Left lung (tissue), 14 donors: ENCODE measurements around the gene UBP1. TPM values are rescaled to one million over a fixed set of nuclear protein-coding genes. Genes with fewer than 3 reads are reported as not detected.

Source experiments
- ATAC-seq: fragments of 200-7000 bp; cut with Tn5 transposase; one replicate; pipeline ENCODE4 v1.9.1; 2020; ENCODE audit warnings: moderate library complexity
- DNase-seq, 4 donors: peaks; one replicate each; pipeline ENCODE4 v3.0.0-alpha.2; 2013 to 2020
- H3K27ac ChIP-seq, 2 donors: fragments of 200-600 bp; sonication (generic) in 1 of 2; one replicate each; pipeline versions ENCODE4 v1.5.0 to v1.8.0; 2020 to 2021
- H3K27me3 ChIP-seq, 2 donors: fragments of 200-600 bp; sonication (generic) in 1 of 2; one replicate each; pipeline versions ENCODE4 v1.5.0 to v1.8.0; 2020 to 2021
- H3K36me3 ChIP-seq, 2 donors: fragments of 200-600 bp; sonication (generic) in 1 of 2; one replicate each; pipeline versions ENCODE4 v1.5.0 to v1.8.0; 2020 to 2021
- H3K4me1 ChIP-seq, 2 donors: fragments of 200-600 bp; one replicate each; pipeline ENCODE4 v1.8.0; 2021
- H3K4me3 ChIP-seq, 2 donors: fragments of 200-600 bp; sonication (generic) in 1 of 2; one replicate each; pipeline versions ENCODE4 v1.5.0 to v1.8.0; 2020 to 2021; ENCODE audit warnings: mild to moderate bottlenecking in 1 of 2
- H3K9me3 ChIP-seq, 2 donors: fragments of 200-600 bp; sonication (generic) in 1 of 2; one replicate each; pipeline versions ENCODE4 v1.5.0 to v1.8.0; 2020 to 2021
- intact Hi-C, 2 donors: fragments of 100-400 bp; cut with DNase I; formaldehyde crosslinking; loops; one replicate each; pipeline versions ENCODE4 v1.11.2 to v1.14.2; 2022
- long read RNA-seq, 12 donors: library from polyadenylated mRNA in 2 of 12; unstranded in 2 of 12; transcript quantifications; one replicate each; pipeline ENCODE4 v2.0.0 and lab custom pipeline, GENCODE V29; 2019 to 2026
- polyA plus RNA-seq, 6 donors: library from polyadenylated mRNA; unstranded; fragments of 120-200 nt; gene quantifications; one replicate each; pipeline ENCODE4 v1.2.1, GENCODE V29; 2013; ENCODE audit not compliant: insufficient read length in 6 of 6
- total RNA-seq, 2 donors: library from RNA; stranded (reverse); fragmentation: NEBNext Ultra II Directional; extraction: Animal tissue kit (Norgen Biotek cat#: 25700); gene quantifications; one replicate each; pipeline ENCODE4 v1.2.1, GENCODE V29; 2021
- TF ChIP-seq, protein P1 (sequence below), 2 donors: fragments of 200-600 bp; sonication (generic) in 1 of 2; IDR thresholded peaks; one replicate each; pipeline versions ENCODE4 v1.5.0 to v1.8.0; 2021; ENCODE audit warnings: antibody characterized with exemption in 2 of 2
- donor health status: DM: no; HTN: yes; CAD: no.
- donor health status: DM: no; HTN: no; CAD: no.

Gene UBP1, protein sequence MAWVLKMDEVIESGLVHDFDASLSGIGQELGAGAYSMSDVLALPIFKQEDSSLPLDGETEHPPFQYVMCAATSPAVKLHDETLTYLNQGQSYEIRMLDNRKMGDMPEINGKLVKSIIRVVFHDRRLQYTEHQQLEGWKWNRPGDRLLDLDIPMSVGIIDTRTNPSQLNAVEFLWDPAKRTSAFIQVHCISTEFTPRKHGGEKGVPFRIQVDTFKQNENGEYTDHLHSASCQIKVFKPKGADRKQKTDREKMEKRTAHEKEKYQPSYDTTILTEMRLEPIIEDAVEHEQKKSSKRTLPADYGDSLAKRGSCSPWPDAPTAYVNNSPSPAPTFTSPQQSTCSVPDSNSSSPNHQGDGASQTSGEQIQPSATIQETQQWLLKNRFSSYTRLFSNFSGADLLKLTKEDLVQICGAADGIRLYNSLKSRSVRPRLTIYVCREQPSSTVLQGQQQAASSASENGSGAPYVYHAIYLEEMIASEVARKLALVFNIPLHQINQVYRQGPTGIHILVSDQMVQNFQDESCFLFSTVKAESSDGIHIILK
- total RNA-seq (10 to 100 TPM; 60.9 to 66.4 TPM), polyA plus RNA-seq (100 to 1,000 TPM; 116 to 135 (median 129) TPM)
- long read RNA-seq, donor 1, full-length matches to known transcripts: 6 of 16 reads
- long read RNA-seq, donor 1, partial matches to known transcripts: 10 of 16 reads
- long read RNA-seq, donor 1, other reads (novel, unspliced or antisense): 0 of 16 reads
- long read RNA-seq, donor 2, full-length matches to known transcripts: 8 of 23 reads
- long read RNA-seq, donor 2, partial matches to known transcripts: 15 of 23 reads
- long read RNA-seq, donor 2, other reads (novel, unspliced or antisense): 0 of 23 reads
- long read RNA-seq, donor 3, full-length matches to known transcripts: 5 of 5 reads
- long read RNA-seq, donor 3, partial matches to known transcripts: 0 of 5 reads
- long read RNA-seq, donor 3, other reads (novel, unspliced or antisense): 0 of 5 reads
- long read RNA-seq, donor 4, partial matches to known transcripts: 1 of 3 reads
- long read RNA-seq, donor 4, other reads (novel, unspliced or antisense): 2 of 3 reads
- long read RNA-seq, donor 5, full-length matches to known transcripts: 4 of 4 reads
- long read RNA-seq, donor 5, partial matches to known transcripts: 0 of 4 reads
- long read RNA-seq, donor 5, other reads (novel, unspliced or antisense): 0 of 4 reads
- long read RNA-seq, donor 6, full-length matches to known transcripts: 4 of 4 reads
- long read RNA-seq, donor 6, partial matches to known transcripts: 0 of 4 reads
- long read RNA-seq, donor 6, other reads (novel, unspliced or antisense): 0 of 4 reads
- long read RNA-seq, donor 7, full-length matches to known transcripts: 6 of 6 reads
- long read RNA-seq, donor 7, partial matches to known transcripts: 0 of 6 reads
- long read RNA-seq, donor 7, other reads (novel, unspliced or antisense): 0 of 6 reads
- long read RNA-seq, donor 8, full-length matches to known transcripts: 8 of 8 reads
- long read RNA-seq, donor 8, partial matches to known transcripts: 0 of 8 reads
- long read RNA-seq, donor 8, other reads (novel, unspliced or antisense): 0 of 8 reads
- long read RNA-seq, donor 9: 0 reads
- long read RNA-seq, donor 10: 0 reads
- long read RNA-seq, donor 11, full-length matches to known transcripts: 3 of 30 reads
- long read RNA-seq, donor 11, partial matches to known transcripts: 27 of 30 reads
- long read RNA-seq, donor 11, other reads (novel, unspliced or antisense): 0 of 30 reads
- long read RNA-seq, donor 12, full-length matches to known transcripts: 7 of 7 reads
- long read RNA-seq, donor 12, partial matches to known transcripts: 0 of 7 reads
- long read RNA-seq, donor 12, other reads (novel, unspliced or antisense): 0 of 7 reads

DNA sequence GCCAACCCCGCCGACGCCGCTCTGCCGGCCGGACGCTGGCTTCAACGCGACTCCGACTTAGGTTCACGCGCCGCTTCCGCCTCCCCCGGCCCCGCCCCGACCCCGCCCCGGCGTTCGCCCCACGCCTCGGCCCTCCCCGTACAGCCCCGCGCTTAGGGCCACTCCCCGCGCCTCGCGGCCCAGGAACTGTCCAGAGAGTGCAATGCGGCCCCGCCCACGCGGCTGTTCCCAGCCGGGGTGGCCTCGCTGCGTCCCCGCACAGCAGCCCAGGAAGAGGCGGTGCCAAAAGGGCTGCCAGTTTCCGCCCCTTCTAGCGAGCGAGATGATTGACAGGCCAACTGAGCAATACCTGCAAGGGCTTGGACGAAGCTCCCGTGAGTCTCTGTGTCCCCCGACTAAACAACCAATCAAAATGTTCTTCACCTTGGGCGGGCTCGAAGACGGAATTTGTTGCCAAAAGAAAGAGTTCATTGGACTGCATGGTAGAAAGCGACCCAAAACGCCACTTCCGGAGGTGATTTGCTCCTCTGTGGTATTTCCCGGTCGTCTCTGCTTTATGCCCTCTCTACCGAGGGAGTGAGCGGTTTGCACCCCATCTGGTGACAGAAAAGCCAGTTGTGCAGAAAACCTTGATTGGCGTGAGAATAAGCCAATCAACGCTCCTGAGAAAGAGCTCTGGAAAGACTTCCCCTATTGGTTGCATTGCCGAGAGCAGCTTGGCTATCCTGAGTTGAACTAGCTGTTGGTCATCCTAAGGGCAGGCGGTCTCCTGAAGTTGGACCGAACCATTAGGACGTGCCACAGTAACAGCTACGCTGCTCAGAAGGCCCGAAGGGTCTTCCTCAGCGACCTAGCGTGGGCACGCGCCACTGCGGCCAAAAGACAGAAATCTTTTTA lies at the start of gene UBP1:
Gene UBP1, minus strand, starts transcription at position 78 of the 897 bp plus-strand sequence. CDS start 557 bp downstream, outside the sequence.
- TF ChIP-seq, protein P1, sequence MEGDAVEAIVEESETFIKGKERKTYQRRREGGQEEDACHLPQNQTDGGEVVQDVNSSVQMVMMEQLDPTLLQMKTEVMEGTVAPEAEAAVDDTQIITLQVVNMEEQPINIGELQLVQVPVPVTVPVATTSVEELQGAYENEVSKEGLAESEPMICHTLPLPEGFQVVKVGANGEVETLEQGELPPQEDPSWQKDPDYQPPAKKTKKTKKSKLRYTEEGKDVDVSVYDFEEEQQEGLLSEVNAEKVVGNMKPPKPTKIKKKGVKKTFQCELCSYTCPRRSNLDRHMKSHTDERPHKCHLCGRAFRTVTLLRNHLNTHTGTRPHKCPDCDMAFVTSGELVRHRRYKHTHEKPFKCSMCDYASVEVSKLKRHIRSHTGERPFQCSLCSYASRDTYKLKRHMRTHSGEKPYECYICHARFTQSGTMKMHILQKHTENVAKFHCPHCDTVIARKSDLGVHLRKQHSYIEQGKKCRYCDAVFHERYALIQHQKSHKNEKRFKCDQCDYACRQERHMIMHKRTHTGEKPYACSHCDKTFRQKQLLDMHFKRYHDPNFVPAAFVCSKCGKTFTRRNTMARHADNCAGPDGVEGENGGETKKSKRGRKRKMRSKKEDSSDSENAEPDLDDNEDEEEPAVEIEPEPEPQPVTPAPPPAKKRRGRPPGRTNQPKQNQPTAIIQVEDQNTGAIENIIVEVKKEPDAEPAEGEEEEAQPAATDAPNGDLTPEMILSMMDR (IDR thresholded peaks at IDR 0.05): no peak
- ATAC-seq (peak; percentile 94), DNase-seq (peak; percentile 100)
- peaks cover 25 to 42% of the 10 kb centered on the region in 2 donors for H3K4me1 ChIP-seq
- no peaks in the 10 kb centered on the region for H3K27me3 ChIP-seq
- H3K4me3 ChIP-seq: peak within 1 kb of the TSS; percentile 79 to 93
- peak within 1 kb of the TSS; percentile 97 to 99 for H3K27ac ChIP-seq
- no peaks in the 10 kb centered on the region for H3K36me3 ChIP-seq
- intact Hi-C loops: no loop called here
- H3K9me3 ChIP-seq: no peaks in the 10 kb centered on the region

DNA sequence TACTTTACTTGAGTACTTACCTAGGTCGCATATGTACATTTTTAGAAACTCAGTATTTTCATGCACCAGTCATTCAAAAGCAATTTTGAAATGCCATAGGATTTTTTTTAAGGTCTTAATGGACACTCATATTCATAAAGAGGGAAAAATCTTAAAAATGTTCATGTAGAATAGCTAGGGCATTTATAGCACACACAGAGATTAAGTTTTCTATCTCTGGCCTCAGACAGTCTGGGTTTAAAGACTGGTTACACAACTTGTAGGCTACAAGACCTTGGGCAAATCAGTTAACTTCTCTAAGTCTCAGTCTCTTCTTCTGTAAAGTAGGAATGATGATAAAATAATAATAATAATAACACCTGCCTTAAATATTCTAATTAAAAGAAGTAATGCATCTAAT lies 48.5 kb upstream of the UBP1 start:
- intact Hi-C loops: no loop called here
- Histone ChIP-seq H3K36me3 (no peaks in the 10 kb centered on the region), H3K9me3 (no peaks in the 10 kb centered on the region), H3K4me3 (no peak overlapping the region), H3K27ac (no peak overlapping the region), H3K27me3 (no peaks in the 10 kb centered on the region), H3K4me1 (no peaks in the 10 kb centered on the region)
- TF ChIP-seq, protein P1 (IDR thresholded peaks at IDR 0.05): no peak
- ATAC-seq (no peak), DNase-seq (no peak)

DNA sequence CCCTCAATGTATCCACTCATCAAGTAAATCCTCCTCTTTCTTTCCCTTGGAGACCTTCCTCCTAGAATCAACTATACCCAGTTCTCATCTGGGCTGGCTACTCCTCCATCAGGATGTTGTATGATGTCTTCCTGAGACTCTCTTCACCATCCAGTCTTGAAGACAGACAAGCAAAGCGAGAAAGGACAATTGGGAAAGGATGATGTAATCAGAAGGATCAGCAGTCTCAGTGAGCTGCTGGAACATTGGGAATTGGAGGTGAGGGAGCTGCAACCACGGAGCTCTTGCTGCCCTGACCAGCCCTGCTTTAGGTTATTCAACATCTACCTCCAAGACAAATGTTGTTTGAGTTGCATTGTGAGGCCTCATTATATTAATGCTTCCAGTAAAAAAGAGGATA lies 48.0 kb upstream of the UBP1 start:
- no peak for DNase-seq
- no peak for ATAC-seq
- Histone ChIP-seq H3K27ac (no peak overlapping the region), H3K9me3 (no peaks in the 10 kb centered on the region), H3K4me1 (no peaks in the 10 kb centered on the region), H3K36me3 (no peaks in the 10 kb centered on the region), H3K4me3 (no peak overlapping the region), H3K27me3 (no peaks in the 10 kb centered on the region)
- TF ChIP-seq, protein P1 (IDR thresholded peaks at IDR 0.05): no peak
- intact Hi-C loops: no loop called here

DNA sequence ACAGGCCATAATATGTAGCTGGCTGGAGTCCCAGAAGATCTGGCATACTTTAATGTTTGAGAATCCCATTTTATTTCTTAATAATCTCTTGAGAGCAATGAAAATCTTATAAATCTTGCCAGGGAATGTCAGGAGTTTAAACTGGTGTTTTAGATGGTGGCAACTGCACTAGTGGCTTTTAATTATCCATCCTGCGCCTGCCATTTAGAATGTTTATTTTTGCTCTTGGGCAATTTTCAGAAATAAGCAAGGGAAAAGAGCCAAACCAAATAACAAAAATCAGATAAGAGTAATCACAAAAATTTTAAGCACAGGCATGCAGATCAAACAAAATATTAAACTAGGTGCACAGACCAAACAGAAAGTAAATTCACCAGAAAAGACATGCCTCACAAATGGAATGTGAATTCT lies 41.9 kb upstream of the UBP1 start:
- intact Hi-C loops: no loop called here
- Histone ChIP-seq H3K27me3 (no peaks in the 10 kb centered on the region), H3K4me3 (no peak overlapping the region), H3K4me1 (no peaks in the 10 kb centered on the region), H3K9me3 (no peaks in the 10 kb centered on the region), H3K27ac (peak overlapping the region; percentile 49 to 57), H3K36me3 (no peaks in the 10 kb centered on the region)
- TF ChIP-seq, protein P1 (IDR thresholded peaks at IDR 0.05): no peak
- ATAC-seq (peak; percentile 83), DNase-seq (peak in 2 of 4 donors; percentile 36 to 66)
